ENCODE measurements around the gene SLC25A18. TPM values are rescaled to one million over a fixed set of nuclear protein-coding genes. Genes with fewer than 3 reads are reported as not detected.
A peak's percentile ranks its signal among the peaks of the same experiment; 100 is the strongest.
"Not testable (repeated sequence)": the region's sequence is repeated elsewhere in the genome, so short reads cannot be mapped to it uniquely, and the experiment has no call there.

The SLC25A18 gene
- polyA plus RNA-seq, 2 donors: 0.08 to 0.16 TPM

DNA sequence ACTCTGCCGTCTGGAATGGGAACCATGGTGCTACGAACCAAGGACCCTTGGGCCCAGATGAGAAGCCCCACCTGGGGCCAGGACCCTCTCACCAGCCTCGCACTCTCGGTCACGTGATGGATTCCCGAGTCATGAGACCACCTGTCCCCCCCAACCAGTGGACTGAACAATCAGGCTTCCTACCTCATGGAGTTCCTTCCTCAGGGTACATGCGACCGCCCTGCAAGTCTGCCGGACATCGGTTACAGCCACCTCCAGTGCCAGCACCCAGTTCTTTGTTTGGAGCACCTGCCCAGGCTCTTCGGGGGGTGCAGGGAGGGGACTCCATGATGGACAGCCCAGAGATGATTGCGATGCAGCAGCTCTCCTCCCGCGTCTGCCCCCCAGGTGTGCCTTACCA is 20.8 kb upstream of the SLC25A18 start:
- no peak overlapping the region for H3K27ac ChIP-seq (ENCODE audit: low read depth in 2 of 2, low read length in 1 of 2)
- 95 to 96% methylated on average over 13 to 14 of the region's 14 CpGs for WGBS, 2 donors
- H3K9me3 ChIP-seq (ENCODE audit: control insufficient read depth in 2 of 2, insufficient read depth in 1 of 2, low read depth in 1 of 2, low read length in 1 of 2): no peaks in the 10 kb centered on the region
- H3K27me3 ChIP-seq (ENCODE audit: control insufficient read depth in 1 of 2, insufficient read depth in 2 of 2, low read length in 2 of 2): no peaks in the 10 kb centered on the region
- H3K4me3 ChIP-seq (ENCODE audit: low read depth in 1 of 2, low read length in 2 of 2): no peak overlapping the region
- no peaks in the 10 kb centered on the region for H3K4me1 ChIP-seq (ENCODE audit: control insufficient read depth in 2 of 2, insufficient read depth in 2 of 2, low read length in 1 of 2)
- H3K36me3 ChIP-seq (ENCODE audit: control insufficient read depth in 2 of 2, insufficient read depth in 2 of 2, low read length in 1 of 2): no peaks in the 10 kb centered on the region

DNA sequence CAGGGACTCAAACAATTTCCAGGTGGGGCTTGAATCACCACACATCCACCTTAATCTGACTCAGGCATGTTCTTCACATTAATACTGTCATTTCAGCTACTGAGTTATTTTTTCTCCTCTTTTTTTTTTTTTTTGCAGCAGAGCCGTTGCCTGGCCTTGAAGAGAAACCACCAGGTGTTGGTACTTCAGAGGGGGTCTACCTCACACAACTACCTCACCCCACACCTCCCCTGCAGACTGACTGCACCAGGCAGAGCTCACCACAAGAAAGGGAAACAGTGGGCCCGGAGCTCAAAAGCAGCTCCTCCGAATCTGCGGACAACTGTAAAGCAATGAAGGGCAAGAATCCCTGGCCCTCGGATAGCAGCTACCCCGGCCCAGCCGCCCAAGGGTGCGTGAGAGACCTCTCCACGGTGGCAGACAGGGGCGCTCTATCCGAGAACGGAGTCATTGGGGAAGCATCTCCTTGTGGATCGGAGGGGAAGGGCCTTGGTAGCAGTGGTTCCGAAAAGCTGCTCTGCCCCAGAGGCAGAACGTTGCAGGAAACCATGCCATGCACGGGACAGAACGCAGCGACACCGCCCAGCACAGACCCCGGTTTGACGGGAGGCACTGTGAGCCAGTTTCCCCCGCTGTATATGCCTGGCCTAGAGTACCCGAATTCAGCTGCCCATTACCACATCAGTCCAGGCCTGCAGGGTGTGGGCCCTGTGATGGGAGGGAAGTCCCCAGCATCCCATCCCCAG is 15.1 kb upstream of the SLC25A18 start:
- H3K4me3 ChIP-seq (ENCODE audit: low read depth in 1 of 2, low read length in 2 of 2): no peak overlapping the region
- H3K36me3 ChIP-seq (ENCODE audit: control insufficient read depth in 2 of 2, insufficient read depth in 2 of 2, low read length in 1 of 2): no peaks in the 10 kb centered on the region
- H3K9me3 ChIP-seq (ENCODE audit: control insufficient read depth in 2 of 2, insufficient read depth in 1 of 2, low read depth in 1 of 2, low read length in 1 of 2): no peaks in the 10 kb centered on the region
- WGBS, 2 donors: 92 to 93% methylated on average over 22 to 23 of the region's 23 CpGs
- no peak overlapping the region for H3K27ac ChIP-seq (ENCODE audit: low read depth in 2 of 2, low read length in 1 of 2)
- H3K27me3 ChIP-seq (ENCODE audit: control insufficient read depth in 1 of 2, insufficient read depth in 2 of 2, low read length in 2 of 2): no peaks in the 10 kb centered on the region
- H3K4me1 ChIP-seq (ENCODE audit: control insufficient read depth in 2 of 2, insufficient read depth in 2 of 2, low read length in 1 of 2): peaks cover 0 to 2% of the 10 kb centered on the region in 2 donors

DNA sequence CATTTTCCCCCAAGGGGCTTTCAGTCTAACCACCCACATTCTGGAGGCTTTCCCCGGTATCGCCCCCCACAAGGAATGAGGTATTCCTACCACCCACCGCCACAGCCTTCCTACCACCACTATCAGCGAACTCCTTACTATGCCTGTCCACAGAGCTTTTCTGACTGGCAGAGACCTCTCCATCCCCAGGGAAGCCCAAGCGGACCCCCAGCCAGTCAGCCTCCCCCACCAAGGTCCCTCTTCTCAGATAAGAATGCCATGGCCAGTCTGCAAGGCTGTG is 14.6 kb upstream of the SLC25A18 start:
- H3K4me1 ChIP-seq (ENCODE audit: control insufficient read depth in 2 of 2, insufficient read depth in 2 of 2, low read length in 1 of 2): peaks cover 0 to 2% of the 10 kb centered on the region in 2 donors
- no peak overlapping the region for H3K4me3 ChIP-seq (ENCODE audit: low read depth in 1 of 2, low read length in 2 of 2)
- H3K9me3 ChIP-seq (ENCODE audit: control insufficient read depth in 2 of 2, insufficient read depth in 1 of 2, low read depth in 1 of 2, low read length in 1 of 2): no peaks in the 10 kb centered on the region
- no peaks in the 10 kb centered on the region for H3K27me3 ChIP-seq (ENCODE audit: control insufficient read depth in 1 of 2, insufficient read depth in 2 of 2, low read length in 2 of 2)
- H3K27ac ChIP-seq (ENCODE audit: low read depth in 2 of 2, low read length in 1 of 2): no peak overlapping the region
- 90 to 93% methylated on average over 5 of the region's 5 CpGs for WGBS, 2 donors
- no peaks in the 10 kb centered on the region for H3K36me3 ChIP-seq (ENCODE audit: control insufficient read depth in 2 of 2, insufficient read depth in 2 of 2, low read length in 1 of 2)

DNA sequence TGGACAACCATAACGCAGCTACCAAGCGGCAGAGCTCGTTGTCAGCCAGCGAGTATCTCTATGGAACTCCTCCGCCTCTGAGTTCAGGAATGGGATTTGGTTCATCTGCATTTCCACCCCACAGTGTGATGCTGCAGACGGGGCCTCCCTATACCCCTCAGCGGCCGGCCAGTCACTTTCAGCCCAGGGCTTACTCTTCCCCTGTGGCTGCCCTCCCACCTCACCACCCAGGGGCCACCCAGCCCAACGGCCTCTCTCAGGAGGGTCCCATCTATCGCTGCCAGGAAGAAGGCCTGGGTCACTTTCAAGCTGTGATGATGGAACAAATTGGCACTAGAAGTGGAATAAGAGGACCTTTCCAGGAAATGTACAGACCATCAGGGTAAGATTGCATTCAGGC is 14.1 kb upstream of the SLC25A18 start:
- Histone ChIP-seq H3K4me3 (ENCODE audit: low read depth in 1 of 2, low read length in 2 of 2) (no peak overlapping the region), H3K4me1 (ENCODE audit: control insufficient read depth in 2 of 2, insufficient read depth in 2 of 2, low read length in 1 of 2) (peaks cover 0 to 2% of the 10 kb centered on the region in 2 donors), H3K9me3 (ENCODE audit: control insufficient read depth in 2 of 2, insufficient read depth in 1 of 2, low read depth in 1 of 2, low read length in 1 of 2) (no peaks in the 10 kb centered on the region), H3K27ac (ENCODE audit: low read depth in 2 of 2, low read length in 1 of 2) (no peak overlapping the region), H3K27me3 (ENCODE audit: control insufficient read depth in 1 of 2, insufficient read depth in 2 of 2, low read length in 2 of 2) (no peaks in the 10 kb centered on the region), H3K36me3 (ENCODE audit: control insufficient read depth in 2 of 2, insufficient read depth in 2 of 2, low read length in 1 of 2) (no peaks in the 10 kb centered on the region)
- WGBS, 2 donors: 88 to 89% methylated on average over 10 of the region's 10 CpGs

DNA sequence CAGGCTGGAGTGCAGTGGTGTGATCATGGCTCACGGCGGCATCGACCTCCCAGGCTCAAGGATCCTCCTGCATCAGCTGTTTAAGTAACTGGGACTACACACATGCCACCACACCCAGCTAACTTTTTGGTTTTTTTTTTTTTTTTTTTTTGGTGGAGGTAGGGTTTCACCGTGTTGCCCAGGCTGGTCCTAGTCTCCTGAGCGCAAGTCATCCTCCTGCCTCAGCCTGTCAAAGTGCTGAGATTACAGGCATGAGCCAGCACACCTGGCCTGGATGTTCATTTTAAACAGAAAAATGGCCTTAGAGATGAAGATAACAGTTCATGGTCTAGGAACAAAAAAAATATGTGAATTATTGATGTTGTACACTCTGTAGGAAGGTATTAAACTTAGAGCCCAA is 13.6 kb upstream of the SLC25A18 start:
- Histone ChIP-seq H3K27ac (ENCODE audit: low read depth in 2 of 2, low read length in 1 of 2) (no peak overlapping the region), H3K4me1 (ENCODE audit: control insufficient read depth in 2 of 2, insufficient read depth in 2 of 2, low read length in 1 of 2) (peaks cover 0 to 2% of the 10 kb centered on the region in 2 donors), H3K4me3 (ENCODE audit: low read depth in 1 of 2, low read length in 2 of 2) (no peak overlapping the region), H3K36me3 (ENCODE audit: control insufficient read depth in 2 of 2, insufficient read depth in 2 of 2, low read length in 1 of 2) (no peaks in the 10 kb centered on the region), H3K9me3 (ENCODE audit: control insufficient read depth in 2 of 2, insufficient read depth in 1 of 2, low read depth in 1 of 2, low read length in 1 of 2) (no peaks in the 10 kb centered on the region), H3K27me3 (ENCODE audit: control insufficient read depth in 1 of 2, insufficient read depth in 2 of 2, low read length in 2 of 2) (no peaks in the 10 kb centered on the region)
- WGBS, 2 donors: 48 to 68% methylated on average over 5 of the region's 5 CpGs

DNA sequence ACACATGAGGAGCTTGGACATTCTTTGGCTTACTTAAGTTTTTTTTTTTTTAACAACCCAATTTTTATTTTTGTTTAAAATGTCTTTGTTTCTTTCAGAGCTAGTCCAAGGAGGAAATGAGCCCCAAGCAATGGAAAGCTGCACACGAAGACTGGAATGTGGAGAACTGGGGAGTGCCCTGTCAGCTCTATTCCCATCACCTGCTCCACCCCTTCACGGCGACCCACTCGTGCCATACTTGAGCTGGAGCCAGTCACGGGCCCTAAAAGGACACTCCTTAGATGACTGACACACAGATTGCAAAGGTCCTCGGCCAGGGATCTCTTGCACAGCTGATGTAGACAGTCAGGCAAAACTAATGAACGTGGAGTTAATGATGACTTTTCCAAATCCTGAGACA is 10.6 kb upstream of the SLC25A18 start:
- no peak overlapping the region for H3K4me3 ChIP-seq (ENCODE audit: low read depth in 1 of 2, low read length in 2 of 2)
- H3K9me3 ChIP-seq (ENCODE audit: control insufficient read depth in 2 of 2, insufficient read depth in 1 of 2, low read depth in 1 of 2, low read length in 1 of 2): no peaks in the 10 kb centered on the region
- H3K4me1 ChIP-seq (ENCODE audit: control insufficient read depth in 2 of 2, insufficient read depth in 2 of 2, low read length in 1 of 2): peaks cover 0 to 2% of the 10 kb centered on the region in 2 donors
- no peak overlapping the region for H3K27ac ChIP-seq (ENCODE audit: low read depth in 2 of 2, low read length in 1 of 2)
- WGBS, 2 donors: 50 to 52% methylated on average over 7 of the region's 7 CpGs
- no peaks in the 10 kb centered on the region for H3K27me3 ChIP-seq (ENCODE audit: control insufficient read depth in 1 of 2, insufficient read depth in 2 of 2, low read length in 2 of 2)
- H3K36me3 ChIP-seq (ENCODE audit: control insufficient read depth in 2 of 2, insufficient read depth in 2 of 2, low read length in 1 of 2): no peaks in the 10 kb centered on the region

DNA sequence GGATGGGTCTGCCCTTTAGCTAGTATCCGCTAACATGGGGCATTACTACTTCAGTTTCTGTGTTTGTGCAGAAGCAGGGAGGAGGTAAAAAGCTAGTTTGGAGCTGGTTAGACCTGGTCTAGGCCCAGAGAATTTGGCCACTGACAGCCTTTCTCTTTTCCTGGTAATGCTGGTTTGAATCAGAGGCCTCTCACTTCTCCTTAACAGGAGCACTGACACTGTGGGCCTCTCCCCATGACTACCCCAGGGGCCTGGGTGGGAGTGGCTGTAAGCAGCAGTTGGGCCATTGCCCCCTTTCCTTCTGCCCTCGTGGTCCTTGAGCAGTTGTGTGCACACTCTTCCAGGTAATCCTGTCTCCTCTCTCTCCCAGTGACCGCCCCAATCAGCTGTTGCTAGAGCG is 8.5 kb upstream of the SLC25A18 start:
- WGBS, 2 donors: 81 to 83% methylated on average over 4 of the region's 4 CpGs
- H3K36me3 ChIP-seq (ENCODE audit: control insufficient read depth in 2 of 2, insufficient read depth in 2 of 2, low read length in 1 of 2): no peaks in the 10 kb centered on the region
- no peak overlapping the region for H3K4me3 ChIP-seq (ENCODE audit: low read depth in 1 of 2, low read length in 2 of 2)
- no peaks in the 10 kb centered on the region for H3K27me3 ChIP-seq (ENCODE audit: control insufficient read depth in 1 of 2, insufficient read depth in 2 of 2, low read length in 2 of 2)
- peaks cover 0 to 2% of the 10 kb centered on the region in 2 donors for H3K4me1 ChIP-seq (ENCODE audit: control insufficient read depth in 2 of 2, insufficient read depth in 2 of 2, low read length in 1 of 2)
- no peak overlapping the region for H3K27ac ChIP-seq (ENCODE audit: low read depth in 2 of 2, low read length in 1 of 2)
- no peaks in the 10 kb centered on the region for H3K9me3 ChIP-seq (ENCODE audit: control insufficient read depth in 2 of 2, insufficient read depth in 1 of 2, low read depth in 1 of 2, low read length in 1 of 2)

DNA sequence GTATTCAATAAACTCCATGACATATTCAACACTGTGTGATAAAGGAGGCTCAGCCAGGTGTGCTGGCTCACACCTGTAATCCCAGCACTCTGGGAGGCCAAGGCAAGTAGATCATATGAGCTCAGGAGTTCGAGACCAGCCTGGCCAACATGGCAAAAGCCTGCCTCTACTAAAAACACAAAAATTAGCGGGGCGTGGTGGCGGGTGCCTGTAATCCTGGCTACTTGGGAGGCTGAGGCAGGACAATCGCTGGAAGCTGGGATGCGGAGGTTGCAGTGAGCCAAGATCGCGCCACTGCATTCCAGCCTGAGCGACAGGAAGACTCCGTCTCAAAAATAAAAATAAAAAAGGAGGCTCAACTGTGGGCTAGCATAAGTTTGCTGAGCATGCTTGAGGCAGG is 4.1 kb upstream of the SLC25A18 start:
- H3K9me3 ChIP-seq (ENCODE audit: control insufficient read depth in 2 of 2, insufficient read depth in 1 of 2, low read depth in 1 of 2, low read length in 1 of 2): no peaks in the 10 kb centered on the region
- no peak overlapping the region for H3K4me3 ChIP-seq (ENCODE audit: low read depth in 1 of 2, low read length in 2 of 2)
- H3K4me1 ChIP-seq (ENCODE audit: control insufficient read depth in 2 of 2, insufficient read depth in 2 of 2, low read length in 1 of 2): peaks cover 0 to 2% of the 10 kb centered on the region in 2 donors
- 91 to 92% methylated on average over 10 of the region's 10 CpGs for WGBS, 2 donors
- no peak overlapping the region for H3K27ac ChIP-seq (ENCODE audit: low read depth in 2 of 2, low read length in 1 of 2)
- H3K27me3 ChIP-seq (ENCODE audit: control insufficient read depth in 1 of 2, insufficient read depth in 2 of 2, low read length in 2 of 2): no peaks in the 10 kb centered on the region
- no peaks in the 10 kb centered on the region for H3K36me3 ChIP-seq (ENCODE audit: control insufficient read depth in 2 of 2, insufficient read depth in 2 of 2, low read length in 1 of 2)

DNA sequence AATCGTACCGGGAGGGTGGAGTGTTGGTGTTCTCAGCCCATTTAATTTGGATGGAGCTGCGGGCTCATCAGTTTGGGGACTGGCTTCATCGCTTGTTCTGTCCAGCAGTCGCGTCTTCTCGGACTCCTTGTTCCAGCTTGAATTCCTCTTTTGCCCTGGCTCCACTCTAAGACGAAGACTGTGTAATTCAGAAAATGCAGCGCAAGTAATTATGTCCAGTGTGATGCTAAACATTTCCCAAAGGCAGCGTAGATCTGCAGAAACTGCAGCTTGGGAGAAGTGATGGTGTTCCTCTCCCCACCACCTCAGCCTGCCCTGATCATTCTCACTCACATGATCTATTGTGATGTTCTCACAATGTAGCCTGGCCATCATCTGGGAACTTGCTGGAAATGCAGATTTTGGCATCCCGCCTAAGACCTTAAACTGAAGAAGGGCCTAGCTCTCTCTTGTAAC is 666 bp downstream of the SLC25A18 start:
- peaks cover 0 to 2% of the 10 kb centered on the region in 2 donors for H3K4me1 ChIP-seq (ENCODE audit: control insufficient read depth in 2 of 2, insufficient read depth in 2 of 2, low read length in 1 of 2)
- H3K36me3 ChIP-seq (ENCODE audit: control insufficient read depth in 2 of 2, insufficient read depth in 2 of 2, low read length in 1 of 2): no peaks in the 10 kb centered on the region
- WGBS, 2 donors: 79 to 80% methylated on average over 11 of the region's 11 CpGs
- peak overlapping the region in 1 of 2 donors; percentile 7 for H3K27ac ChIP-seq (ENCODE audit: low read depth in 2 of 2, low read length in 1 of 2)
- no peaks in the 10 kb centered on the region for H3K9me3 ChIP-seq (ENCODE audit: control insufficient read depth in 2 of 2, insufficient read depth in 1 of 2, low read depth in 1 of 2, low read length in 1 of 2)
- H3K4me3 ChIP-seq (ENCODE audit: low read depth in 1 of 2, low read length in 2 of 2): no peak overlapping the region
- no peaks in the 10 kb centered on the region for H3K27me3 ChIP-seq (ENCODE audit: control insufficient read depth in 1 of 2, insufficient read depth in 2 of 2, low read length in 2 of 2)

DNA sequence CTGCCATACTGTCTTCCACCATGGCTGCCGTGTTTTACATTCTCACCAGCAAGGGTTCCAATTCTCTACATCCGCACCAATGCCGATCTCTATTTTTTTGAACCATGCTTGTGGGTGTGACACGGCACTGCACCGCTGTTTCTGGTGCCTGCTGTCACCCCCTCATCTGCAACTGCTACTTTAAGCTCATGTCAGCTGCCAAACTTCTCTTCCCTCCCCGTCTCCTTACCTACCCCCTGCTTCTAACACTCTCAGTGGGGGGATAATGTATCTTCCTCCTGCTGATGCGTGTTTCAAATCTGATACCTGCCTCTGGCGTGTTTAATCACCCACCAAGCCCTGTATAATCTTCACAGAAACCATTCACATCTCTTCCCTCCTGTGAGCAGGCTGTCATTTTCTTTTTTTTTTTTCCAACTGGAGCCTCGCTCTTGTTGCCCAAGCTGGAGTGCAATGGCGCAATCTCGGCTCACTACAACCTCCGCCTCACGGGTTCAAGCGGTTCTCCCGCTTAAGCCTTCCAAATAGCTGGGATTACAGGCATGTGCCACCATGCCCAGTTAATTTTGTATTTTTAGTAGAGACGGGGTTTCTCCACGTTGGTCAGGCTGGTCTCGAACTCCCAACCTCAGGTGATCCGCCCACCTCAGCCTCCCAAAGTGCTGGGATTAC is 2.9 kb downstream of the SLC25A18 start:
- H3K9me3 ChIP-seq (ENCODE audit: control insufficient read depth in 2 of 2, insufficient read depth in 1 of 2, low read depth in 1 of 2, low read length in 1 of 2); H3K36me3 ChIP-seq (ENCODE audit: control insufficient read depth in 2 of 2, insufficient read depth in 2 of 2, low read length in 1 of 2); H3K27me3 ChIP-seq (ENCODE audit: control insufficient read depth in 1 of 2, insufficient read depth in 2 of 2, low read length in 2 of 2); H3K4me3 ChIP-seq (ENCODE audit: low read depth in 1 of 2, low read length in 2 of 2); H3K4me1 ChIP-seq (ENCODE audit: control insufficient read depth in 2 of 2, insufficient read depth in 2 of 2, low read length in 1 of 2); H3K27ac ChIP-seq (ENCODE audit: low read depth in 2 of 2, low read length in 1 of 2): not testable (repeated sequence)
- WGBS, 2 donors: 90 to 93% methylated on average over 19 of the region's 19 CpGs

Data from esophagus (tissue), 2 donors.